Measurements from ENCODE around the gene GABRG1. TPM values are rescaled to one million over a fixed set of nuclear protein-coding genes. Genes with fewer than 3 reads are reported as not detected.

Gene GABRG1
- total and polyA plus RNA-seq, 2 experiments from 2014 or later, result 0.34 to 1.6 TPM

GRCh38 chr4:46131498-46132057, 7.7 kb upstream of the GABRG1 start:
- Histone ChIP-seq H3K4me3 (no peak overlapping the region), H3K79me2 (replicated peaks; ENCODE audit: insufficient read depth) (no peaks in the 10 kb centered on the region), H2AFZ (no peak overlapping the region), H3K4me1 (ENCODE audit: insufficient read depth) (no peaks in the 10 kb centered on the region), H4K20me1 (replicated peaks; ENCODE audit: insufficient read depth) (no peaks in the 10 kb centered on the region), H3K4me2 (no peak overlapping the region), H3K9me2 (ENCODE audit: insufficient read depth) (no peaks in the 10 kb centered on the region), H3K27me3 (ENCODE audit: insufficient read depth) (no peaks in the 10 kb centered on the region), H3F3A (replicated peaks; ENCODE audit: low read depth) (no peaks in the 10 kb centered on the region), H3K36me3 (ENCODE audit: insufficient read depth) (no peaks in the 10 kb centered on the region), H3K27ac (ENCODE audit: low read depth) (no peak overlapping the region)
- ATAC-seq (no peak), DNase-seq (ENCODE audit: low spot score) (no peak)
- H3K4me3 Mint-ChIP-seq, result no peak overlapping the region
- H3K9me3 Mint-ChIP-seq, result peaks cover 88% of the 10 kb centered on the region
- TF ChIP-seq CTCF (conservative IDR thresholded peaks at IDR 0.05; ENCODE audit: low read depth in 2 of 2) (no peak), CREB1 (CRISPR knock-in tag; IDR thresholded peaks at IDR 0.05; ENCODE audit: low read depth) (no peak), REST (IDR thresholded peaks at IDR 0.05; ENCODE audit: unreplicated experiment) (no peak)
- H3K36me3 Mint-ChIP-seq (ENCODE audit: low read depth), result peaks cover 6% of the 10 kb centered on the region; the same call in 2 of the 3 replicates
- H3K27ac Mint-ChIP-seq, result no peak overlapping the region
- H3K4me1 Mint-ChIP-seq, result no peaks in the 10 kb centered on the region
- H3K27me3 Mint-ChIP-seq (ENCODE audit: insufficient read depth, low read depth, poor library complexity), result no peaks in the 10 kb centered on the region

- Mint-ChIP-seq H3K9me3 (peaks cover 79% of the 10 kb centered on the region), H3K4me1 (no peaks in the 10 kb centered on the region), H3K27ac (no peak overlapping the region), H3K36me3 (ENCODE audit: low read depth) (peaks cover 16% of the 10 kb centered on the region), H3K4me3 (peak overlapping the region; percentile 68), H3K27me3 (ENCODE audit: insufficient read depth, low read depth, poor library complexity) (no peaks in the 10 kb centered on the region)
- DNase-seq (ENCODE audit: low spot score) (peak; percentile 83), ATAC-seq (peak; percentile 67)
- peak overlapping the region; percentile 57 for H3K4me3 ChIP-seq
- H3F3A ChIP-seq (replicated peaks; ENCODE audit: low read depth), result no peaks in the 10 kb centered on the region
- H3K27ac ChIP-seq (ENCODE audit: low read depth), result no peak overlapping the region
- H2AFZ ChIP-seq, result peak overlapping the region; percentile 77; the same call in 1 of the 2 replicates
- H3K27me3 ChIP-seq (ENCODE audit: insufficient read depth), result no peaks in the 10 kb centered on the region
- peak overlapping the region; percentile 77 for H3K4me2 ChIP-seq
- H4K20me1 ChIP-seq (replicated peaks; ENCODE audit: insufficient read depth), result no peaks in the 10 kb centered on the region
- H3K36me3 ChIP-seq (ENCODE audit: insufficient read depth), result no peaks in the 10 kb centered on the region
- peaks cover 5% of the 10 kb centered on the region; the same call in 1 of the 2 replicates for H3K4me1 ChIP-seq (ENCODE audit: insufficient read depth)
- H3K9me2 ChIP-seq (ENCODE audit: insufficient read depth), result no peaks in the 10 kb centered on the region
- H3K79me2 ChIP-seq (replicated peaks; ENCODE audit: insufficient read depth), result no peaks in the 10 kb centered on the region
- TF ChIP-seq ZNF331 (CRISPR knock-in tag; IDR thresholded peaks at IDR 0.05; ENCODE audit: low read depth) (no peak), ZNF462 (CRISPR knock-in tag; IDR thresholded peaks at IDR 0.05) (no peak), POLR2AphosphoS5 (IDR thresholded peaks at IDR 0.05; ENCODE audit: low read depth) (no peak), ZNF114 (CRISPR knock-in tag; IDR thresholded peaks at IDR 0.05) (no peak)
Measured at GRCh38 chr4:46124773-46125413, 1.0 kb upstream of the GABRG1 start.
